Measurements from ENCODE around the gene ASTN2. TPM values are rescaled to one million over a fixed set of nuclear protein-coding genes. Genes with fewer than 3 reads are reported as not detected.

The ASTN2 gene
- total and polyA plus RNA-seq, 3 donors from 2014 or later = 55.7 to 157 (median 117) TPM

- Histone ChIP-seq H3K9me3 (no peaks in the 10 kb centered on the region), H3K4me1 (no peaks in the 10 kb centered on the region), H3K4me3 (no peak overlapping the region), H3K27me3 (no peaks in the 10 kb centered on the region), H3K27ac (no peak overlapping the region), H3K36me3 (ENCODE audit: low read depth, missing control alignments) (no peaks in the 10 kb centered on the region)
- TF ChIP-seq POLR2A (IDR thresholded peaks at IDR 0.05) = no peak
- TF ChIP-seq, protein P1, sequence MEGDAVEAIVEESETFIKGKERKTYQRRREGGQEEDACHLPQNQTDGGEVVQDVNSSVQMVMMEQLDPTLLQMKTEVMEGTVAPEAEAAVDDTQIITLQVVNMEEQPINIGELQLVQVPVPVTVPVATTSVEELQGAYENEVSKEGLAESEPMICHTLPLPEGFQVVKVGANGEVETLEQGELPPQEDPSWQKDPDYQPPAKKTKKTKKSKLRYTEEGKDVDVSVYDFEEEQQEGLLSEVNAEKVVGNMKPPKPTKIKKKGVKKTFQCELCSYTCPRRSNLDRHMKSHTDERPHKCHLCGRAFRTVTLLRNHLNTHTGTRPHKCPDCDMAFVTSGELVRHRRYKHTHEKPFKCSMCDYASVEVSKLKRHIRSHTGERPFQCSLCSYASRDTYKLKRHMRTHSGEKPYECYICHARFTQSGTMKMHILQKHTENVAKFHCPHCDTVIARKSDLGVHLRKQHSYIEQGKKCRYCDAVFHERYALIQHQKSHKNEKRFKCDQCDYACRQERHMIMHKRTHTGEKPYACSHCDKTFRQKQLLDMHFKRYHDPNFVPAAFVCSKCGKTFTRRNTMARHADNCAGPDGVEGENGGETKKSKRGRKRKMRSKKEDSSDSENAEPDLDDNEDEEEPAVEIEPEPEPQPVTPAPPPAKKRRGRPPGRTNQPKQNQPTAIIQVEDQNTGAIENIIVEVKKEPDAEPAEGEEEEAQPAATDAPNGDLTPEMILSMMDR (IDR thresholded peaks at IDR 0.05) = no peak
- DNase-seq = no peak
- intact Hi-C loops (cut with DNase I; ENCODE audit: low total_unique reads) = no loop called here
- WGBS, 2 donors = 80 to 82% methylated on average over 5 of the region's 5 CpGs
Observed at GRCh38 chr9:116987721-116988485, 427.0 kb downstream of the ASTN2 start.

DNA sequence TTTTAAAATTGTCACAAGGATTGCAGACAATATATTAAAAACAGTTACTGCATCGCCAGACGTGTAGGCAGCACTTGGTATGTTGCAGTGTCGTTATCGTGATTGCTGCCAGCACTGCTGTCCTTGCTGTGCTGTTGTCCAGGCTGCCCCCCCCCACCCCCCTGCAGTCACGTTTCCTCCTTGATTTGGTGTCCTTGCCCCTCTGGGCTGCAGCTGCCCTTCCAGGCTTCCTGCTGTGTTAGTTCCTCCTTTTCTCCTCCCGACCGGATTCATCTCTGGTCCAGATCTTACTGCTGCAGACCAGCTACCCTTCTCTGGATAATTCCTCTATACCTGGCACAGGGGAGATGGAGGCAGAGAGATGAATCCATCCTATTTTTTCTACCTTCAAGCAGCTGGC is 428.8 kb downstream of the ASTN2 start:
- Histone ChIP-seq H3K27me3 (no peaks in the 10 kb centered on the region), H3K36me3 (ENCODE audit: low read depth, missing control alignments) (no peaks in the 10 kb centered on the region), H3K9me3 (no peaks in the 10 kb centered on the region), H3K27ac (no peak overlapping the region), H3K4me3 (no peak overlapping the region), H3K4me1 (no peaks in the 10 kb centered on the region)
- TF ChIP-seq POLR2A (IDR thresholded peaks at IDR 0.05) = no peak
- TF ChIP-seq, protein P1 (IDR thresholded peaks at IDR 0.05) = no peak
- 29 to 48% methylated on average over 7 of the region's 7 CpGs for WGBS, 2 donors
- intact Hi-C loops (cut with DNase I; ENCODE audit: low total_unique reads) = no loop called here
- DNase-seq = no peak

DNA sequence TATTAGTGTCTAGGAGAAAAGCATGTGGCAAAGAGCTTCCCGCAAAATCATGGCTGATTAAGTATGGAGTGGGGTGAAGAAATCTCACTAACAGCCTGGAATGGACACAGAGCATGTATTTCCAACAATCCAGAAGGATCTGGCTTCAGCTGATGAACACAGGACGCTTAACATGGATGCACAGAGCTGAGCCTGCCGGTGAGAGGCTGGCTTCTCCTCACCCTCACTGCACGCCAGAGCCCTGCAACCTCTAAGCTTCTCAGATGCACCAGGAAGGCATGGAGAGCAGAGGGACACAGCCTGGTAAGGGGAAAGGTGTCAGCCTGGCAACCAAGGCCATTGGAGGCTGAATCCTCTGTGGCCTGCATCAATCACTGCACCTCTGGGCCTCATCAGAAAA is 429.3 kb downstream of the ASTN2 start:
- no peaks in the 10 kb centered on the region for H3K4me1 ChIP-seq
- H3K4me3 ChIP-seq = no peak overlapping the region
- DNase-seq = no peak

DNA sequence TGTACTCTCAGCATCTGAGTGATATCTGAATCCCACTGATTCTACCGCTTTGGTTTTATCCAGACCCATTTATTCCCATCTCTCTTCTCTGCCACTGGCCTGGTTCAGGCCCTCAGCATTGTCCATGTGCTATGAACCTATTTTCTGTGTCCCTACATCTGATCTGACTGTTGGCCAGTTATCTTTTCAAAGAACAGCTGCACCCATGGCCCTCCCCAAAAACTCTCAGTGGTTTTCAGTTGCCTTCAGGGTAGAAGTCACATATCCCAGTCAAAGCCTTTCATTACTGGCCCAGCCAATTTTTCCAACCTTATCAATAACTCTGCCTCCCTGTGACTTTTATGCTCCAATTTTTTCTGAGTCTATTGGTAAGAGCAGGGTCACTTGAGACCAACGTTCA is 430.7 kb downstream of the ASTN2 start:
- DNase-seq = no peak
- Histone ChIP-seq H3K4me1 (no peaks in the 10 kb centered on the region), H3K27ac (no peak overlapping the region), H3K36me3 (ENCODE audit: low read depth, missing control alignments) (no peaks in the 10 kb centered on the region), H3K4me3 (no peak overlapping the region), H3K27me3 (no peaks in the 10 kb centered on the region), H3K9me3 (no peaks in the 10 kb centered on the region)
- 68 to 77% methylated on average over 2 of the region's 2 CpGs for WGBS, 2 donors
- TF ChIP-seq, protein P1 (IDR thresholded peaks at IDR 0.05) = no peak
- no peak for TF ChIP-seq POLR2A (IDR thresholded peaks at IDR 0.05)
- intact Hi-C loops (cut with DNase I; ENCODE audit: low total_unique reads) = no loop called here

More for the DNA sequence above, 429.3 kb downstream of the ASTN2 start:
- H3K27me3 ChIP-seq = no peaks in the 10 kb centered on the region
- no peaks in the 10 kb centered on the region for H3K9me3 ChIP-seq
- no peaks in the 10 kb centered on the region for H3K36me3 ChIP-seq (ENCODE audit: low read depth, missing control alignments)
- 66 to 77% methylated on average over 4 of the region's 4 CpGs for WGBS, 2 donors
- TF ChIP-seq POLR2A (IDR thresholded peaks at IDR 0.05) = no peak
- TF ChIP-seq, protein P1 (IDR thresholded peaks at IDR 0.05) = no peak
- no peak overlapping the region for H3K27ac ChIP-seq
- intact Hi-C loops (cut with DNase I; ENCODE audit: low total_unique reads) = no loop called here

DNA sequence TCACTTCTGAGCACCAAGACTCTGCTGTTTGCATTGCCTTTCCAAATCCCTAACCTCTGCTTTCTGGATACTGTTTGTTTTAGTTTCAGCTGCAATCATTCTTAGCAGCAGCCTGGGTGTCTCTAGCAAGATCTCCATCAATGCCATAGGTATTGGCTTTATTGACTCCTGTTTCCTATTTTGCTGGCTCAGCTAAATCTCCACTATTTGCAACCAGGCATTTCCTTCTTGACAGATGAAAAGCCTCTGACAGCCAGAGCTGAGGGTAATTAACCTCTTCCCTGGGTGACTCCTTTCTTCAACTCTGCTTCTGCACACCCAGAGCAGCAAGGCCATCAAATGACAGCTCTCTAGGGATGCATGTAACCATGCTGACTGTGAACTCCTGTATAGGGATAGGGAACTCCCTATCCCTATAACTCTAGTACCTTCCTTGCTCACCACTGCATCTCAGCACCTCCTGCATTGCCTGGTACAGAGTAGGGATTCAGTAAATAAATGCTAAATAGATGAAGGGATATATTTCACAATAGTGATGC is 434.2 kb downstream of the ASTN2 start:
- DNase-seq = no peak
- Histone ChIP-seq H3K27me3 (no peaks in the 10 kb centered on the region), H3K4me3 (no peak overlapping the region), H3K9me3 (no peaks in the 10 kb centered on the region), H3K36me3 (ENCODE audit: low read depth, missing control alignments) (no peaks in the 10 kb centered on the region), H3K4me1 (no peaks in the 10 kb centered on the region), H3K27ac (no peak overlapping the region)
- TF ChIP-seq POLR2A (IDR thresholded peaks at IDR 0.05) = no peak
- TF ChIP-seq, protein P1 (IDR thresholded peaks at IDR 0.05) = no peak
- intact Hi-C loops (cut with DNase I; ENCODE audit: low total_unique reads) = no loop called here

Measured in testis (tissue), 3 donors.